ENCODE measurements around the gene CSF1R. TPM values are rescaled to one million over a fixed set of nuclear protein-coding genes. Genes with fewer than 3 reads are reported as not detected.
A peak's percentile ranks its signal among the peaks of the same experiment; 100 is the strongest.

CSF1R gene
- polyA plus RNA-seq, 2 of the 4 experiments (the other 2 are of a cell fraction) = 0.06 TPM; not detected in 1

GRCh38 chr5:150052226-150052955, 34.0 kb downstream of the CSF1R start:
- ATAC-seq (no peak), FAIRE-seq (no peak), DNase-seq (ENCODE audit: low read depth in 1 of 2, low spot score in 1 of 2) (no peak)
- POLR2A ChIA-PET = no interaction called here
- H3K27ac ChIP-seq = peak overlapping the region in 1 of 2 experiments; percentile 66; a peak in 3 of 6 replicates
- H3K4me3 ChIP-seq = no peak overlapping the region
- WGBS (ENCODE audit: missing lambda C conversion rate) = 61% methylated on average over 6 of the region's 6 CpGs
- CTCF ChIA-PET = interaction anchor here (2.5 kb wide), 1 partner anchor 12 kb away, joined by 7 read pairs; no protein-coding TSS in a partner anchor
- H3K4me1 ChIP-seq = peaks cover 7% of the 10 kb centered on the region
- no peak for TF ChIP-seq CHD2 (IDR thresholded peaks at IDR 0.05; ENCODE audit: low read length, partially characterized antibody)
- TF ChIP-seq RCOR1 (IDR thresholded peaks at IDR 0.05; ENCODE audit: low read depth, low read length) = no peak
- no peak for TF ChIP-seq FOXS1 (CRISPR knock-in tag; IDR thresholded peaks at IDR 0.05)
- TF ChIP-seq, protein P1, sequence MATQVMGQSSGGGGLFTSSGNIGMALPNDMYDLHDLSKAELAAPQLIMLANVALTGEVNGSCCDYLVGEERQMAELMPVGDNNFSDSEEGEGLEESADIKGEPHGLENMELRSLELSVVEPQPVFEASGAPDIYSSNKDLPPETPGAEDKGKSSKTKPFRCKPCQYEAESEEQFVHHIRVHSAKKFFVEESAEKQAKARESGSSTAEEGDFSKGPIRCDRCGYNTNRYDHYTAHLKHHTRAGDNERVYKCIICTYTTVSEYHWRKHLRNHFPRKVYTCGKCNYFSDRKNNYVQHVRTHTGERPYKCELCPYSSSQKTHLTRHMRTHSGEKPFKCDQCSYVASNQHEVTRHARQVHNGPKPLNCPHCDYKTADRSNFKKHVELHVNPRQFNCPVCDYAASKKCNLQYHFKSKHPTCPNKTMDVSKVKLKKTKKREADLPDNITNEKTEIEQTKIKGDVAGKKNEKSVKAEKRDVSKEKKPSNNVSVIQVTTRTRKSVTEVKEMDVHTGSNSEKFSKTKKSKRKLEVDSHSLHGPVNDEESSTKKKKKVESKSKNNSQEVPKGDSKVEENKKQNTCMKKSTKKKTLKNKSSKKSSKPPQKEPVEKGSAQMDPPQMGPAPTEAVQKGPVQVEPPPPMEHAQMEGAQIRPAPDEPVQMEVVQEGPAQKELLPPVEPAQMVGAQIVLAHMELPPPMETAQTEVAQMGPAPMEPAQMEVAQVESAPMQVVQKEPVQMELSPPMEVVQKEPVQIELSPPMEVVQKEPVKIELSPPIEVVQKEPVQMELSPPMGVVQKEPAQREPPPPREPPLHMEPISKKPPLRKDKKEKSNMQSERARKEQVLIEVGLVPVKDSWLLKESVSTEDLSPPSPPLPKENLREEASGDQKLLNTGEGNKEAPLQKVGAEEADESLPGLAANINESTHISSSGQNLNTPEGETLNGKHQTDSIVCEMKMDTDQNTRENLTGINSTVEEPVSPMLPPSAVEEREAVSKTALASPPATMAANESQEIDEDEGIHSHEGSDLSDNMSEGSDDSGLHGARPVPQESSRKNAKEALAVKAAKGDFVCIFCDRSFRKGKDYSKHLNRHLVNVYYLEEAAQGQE (IDR thresholded peaks at IDR 0.05) = no peak
- no peak for TF ChIP-seq ZSCAN20 (CRISPR knock-in tag; IDR thresholded peaks at IDR 0.05)
- no peak for TF ChIP-seq PHF8 (IDR thresholded peaks at IDR 0.05; ENCODE audit: borderline replicate concordance, low read depth)
- TF ChIP-seq ESRRA (IDR thresholded peaks at IDR 0.05; ENCODE audit: borderline replicate concordance, low read length) = no peak
- no peak for TF ChIP-seq CEBPB (IDR thresholded peaks at IDR 0.05)
- no peak for TF ChIP-seq EP300 (IDR thresholded peaks at IDR 0.05)
- no peak for TF ChIP-seq SREBF2 (IDR thresholded peaks at IDR 0.05)
- no peak for TF ChIP-seq RARB (CRISPR knock-in tag; IDR thresholded peaks at IDR 0.05)
- no peak for TF ChIP-seq EHF (CRISPR knock-in tag; IDR thresholded peaks at IDR 0.05)
- TF ChIP-seq SMC3 (IDR thresholded peaks at IDR 0.05) = no peak
- no peak for TF ChIP-seq NPAS2 (CRISPR knock-in tag; IDR thresholded peaks at IDR 0.05; ENCODE audit: borderline replicate concordance)
- no peak for TF ChIP-seq HEYL (CRISPR knock-in tag; IDR thresholded peaks at IDR 0.05)
- no peak for TF ChIP-seq CHD4 (IDR thresholded peaks at IDR 0.05; ENCODE audit: borderline replicate concordance)
- no peaks in the 10 kb centered on the region for H3K9me3 ChIP-seq
- H3K4me2 ChIP-seq = no peak overlapping the region

DNA sequence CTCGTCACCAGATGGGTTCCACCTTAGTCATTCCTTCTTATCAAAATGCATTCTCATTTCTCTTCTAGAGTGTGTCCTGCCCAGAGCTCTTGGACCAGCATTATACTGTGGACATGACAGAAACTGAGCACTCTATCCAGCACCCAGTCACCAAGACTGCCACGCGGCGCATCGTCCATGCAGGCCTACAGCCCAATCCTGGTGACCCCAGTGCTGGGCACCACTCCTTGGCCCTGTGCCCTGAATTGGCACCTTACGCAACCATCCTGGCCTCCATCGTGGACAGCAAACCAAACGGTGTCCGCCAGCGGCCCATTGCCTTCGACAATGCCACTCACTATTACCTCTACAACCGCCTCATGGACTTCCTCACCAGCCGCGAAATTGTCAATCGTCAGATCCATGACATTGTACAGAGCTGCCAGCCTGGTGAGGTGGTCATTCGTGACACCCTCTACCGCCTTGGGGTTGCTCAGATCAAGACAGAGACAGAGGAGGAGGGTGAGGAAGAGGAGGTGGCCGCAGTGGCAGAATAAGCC, 34.6 kb downstream of the CSF1R start:
- H3K27ac ChIP-seq = no peak overlapping the region
- POLR2A ChIA-PET = no interaction called here
- WGBS (ENCODE audit: missing lambda C conversion rate) = 89% methylated on average over 18 of the region's 18 CpGs
- ATAC-seq (no peak), DNase-seq (ENCODE audit: low read depth in 1 of 2, low spot score in 1 of 2) (no peak), FAIRE-seq (no peak)
- TF ChIP-seq NPAS2 (CRISPR knock-in tag; IDR thresholded peaks at IDR 0.05; ENCODE audit: borderline replicate concordance) = no peak
- no peak for TF ChIP-seq KDM1A (IDR thresholded peaks at IDR 0.05; ENCODE audit: low read depth)
- TF ChIP-seq KDM5A (IDR thresholded peaks at IDR 0.05) = no peak
- no peak for TF ChIP-seq SMC3 (IDR thresholded peaks at IDR 0.05)
- TF ChIP-seq ZNF302 (CRISPR knock-in tag; IDR thresholded peaks at IDR 0.05) = no peak
- TF ChIP-seq BCL3 (IDR thresholded peaks at IDR 0.05) = no peak
- no peak for TF ChIP-seq MAX (IDR thresholded peaks at IDR 0.05)
- no peak for TF ChIP-seq HOXA7 (CRISPR knock-in tag; IDR thresholded peaks at IDR 0.05)
- TF ChIP-seq, protein P2, sequence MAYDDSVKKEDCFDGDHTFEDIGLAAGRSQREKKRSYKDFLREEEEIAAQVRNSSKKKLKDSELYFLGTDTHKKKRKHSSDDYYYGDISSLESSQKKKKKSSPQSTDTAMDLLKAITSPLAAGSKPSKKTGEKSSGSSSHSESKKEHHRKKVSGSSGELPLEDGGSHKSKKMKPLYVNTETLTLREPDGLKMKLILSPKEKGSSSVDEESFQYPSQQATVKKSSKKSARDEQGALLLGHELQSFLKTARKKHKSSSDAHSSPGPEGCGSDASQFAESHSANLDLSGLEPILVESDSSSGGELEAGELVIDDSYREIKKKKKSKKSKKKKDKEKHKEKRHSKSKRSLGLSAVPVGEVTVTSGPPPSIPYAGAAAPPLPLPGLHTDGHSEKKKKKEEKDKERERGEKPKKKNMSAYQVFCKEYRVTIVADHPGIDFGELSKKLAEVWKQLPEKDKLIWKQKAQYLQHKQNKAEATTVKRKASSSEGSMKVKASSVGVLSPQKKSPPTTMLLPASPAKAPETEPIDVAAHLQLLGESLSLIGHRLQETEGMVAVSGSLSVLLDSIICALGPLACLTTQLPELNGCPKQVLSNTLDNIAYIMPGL (CRISPR knock-in tag; IDR thresholded peaks at IDR 0.05; ENCODE audit: borderline replicate concordance) = no peak
- TF ChIP-seq CHD4 (IDR thresholded peaks at IDR 0.05; ENCODE audit: borderline replicate concordance) = no peak
- no peak for TF ChIP-seq EHMT2 (IDR thresholded peaks at IDR 0.05; ENCODE audit: low read depth)
- TF ChIP-seq SREBF2 (IDR thresholded peaks at IDR 0.05) = no peak
- no peak for TF ChIP-seq MYC (IDR thresholded peaks at IDR 0.05; ENCODE audit: borderline replicate concordance, low read length)
- TF ChIP-seq NR3C1 (IDR thresholded peaks at IDR 0.05) = no peak
- H3K4me3 ChIP-seq = no peak overlapping the region
- peaks cover 7% of the 10 kb centered on the region for H3K4me1 ChIP-seq
- CTCF ChIA-PET = no interaction called here
- H3K4me2 ChIP-seq = no peak overlapping the region
- H3K9me3 ChIP-seq = no peaks in the 10 kb centered on the region

Data from A549 (cell line).